Bronchial epithelial cell (primary cell): ENCODE measurements around the gene CARMIL1. TPM values are rescaled to one million over a fixed set of nuclear protein-coding genes. Genes with fewer than 3 reads are reported as not detected.
A peak's percentile ranks its signal among the peaks of the same experiment; 100 is the strongest.

Experiments used
- DNase-seq: peaks from one replicate; pipeline ENCODE4 v3.0.0-alpha.2; 2010; ENCODE audit warnings: low read depth
- FAIRE-seq: peaks from 2 replicates; lab custom pipeline; 2011; peaks lifted over from hg19 to GRCh38; lab: Jason Lieb, UNC
- H3K27me3 ChIP-seq: 2 replicates; pipeline ENCODE4 v1.5.1; 2011; ENCODE audit warnings: low read length; ENCODE audit not compliant: control insufficient read depth, insufficient read depth
- H3K36me3 ChIP-seq: 2 replicates; pipeline ENCODE4 v1.5.1; 2011; ENCODE audit warnings: low read length; ENCODE audit not compliant: control insufficient read depth, insufficient read depth
- H3K4me3 ChIP-seq: 2 replicates; pipeline ENCODE4 v1.5.1; 2011; ENCODE audit warnings: mild to moderate bottlenecking, low read depth, low read length, control low read depth
- total RNA-seq: library from RNA; depleted of rRNA; stranded (reverse); fragments of >200 nt; gene quantifications from 2 replicates; pipeline ENCODE4 v1.2.1, GENCODE V29; 2014
- TF ChIP-seq, protein P1 (sequence below): IDR thresholded peaks from 2 replicates; pipeline ENCODE4 v1.5.1; 2011; ENCODE audit warnings: mild to moderate bottlenecking, moderate library complexity, low read length, control low read depth, inconsistent platforms; ENCODE audit not compliant: insufficient read depth, severe bottlenecking

CARMIL1 gene
- total RNA-seq, 1 donor from 2014 or later, result 12.1 TPM

DNA sequence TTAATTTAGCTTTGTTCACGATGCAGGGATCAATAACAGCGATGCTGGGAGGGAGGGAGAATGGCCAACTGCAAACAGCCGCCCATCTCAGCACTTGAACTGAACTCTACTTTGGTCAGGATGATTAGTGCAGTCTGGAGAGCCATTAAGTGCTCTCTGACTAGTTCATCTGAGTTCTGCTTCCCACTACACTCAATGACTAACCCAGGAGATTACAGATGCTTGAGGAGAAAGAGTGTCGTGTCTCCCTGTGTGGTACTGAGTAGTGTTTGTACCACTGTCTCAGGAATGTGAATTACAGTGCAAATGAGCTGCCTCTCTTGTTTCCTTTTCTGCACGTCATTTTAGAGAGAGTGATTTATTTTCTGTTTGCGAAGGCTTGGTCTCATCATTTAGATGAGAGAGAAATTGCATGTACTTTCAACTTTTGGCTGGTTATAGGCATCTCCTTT lies 23.5 kb downstream of the CARMIL1 start:
- peak; percentile 45 for DNase-seq
- TF ChIP-seq, protein P1, sequence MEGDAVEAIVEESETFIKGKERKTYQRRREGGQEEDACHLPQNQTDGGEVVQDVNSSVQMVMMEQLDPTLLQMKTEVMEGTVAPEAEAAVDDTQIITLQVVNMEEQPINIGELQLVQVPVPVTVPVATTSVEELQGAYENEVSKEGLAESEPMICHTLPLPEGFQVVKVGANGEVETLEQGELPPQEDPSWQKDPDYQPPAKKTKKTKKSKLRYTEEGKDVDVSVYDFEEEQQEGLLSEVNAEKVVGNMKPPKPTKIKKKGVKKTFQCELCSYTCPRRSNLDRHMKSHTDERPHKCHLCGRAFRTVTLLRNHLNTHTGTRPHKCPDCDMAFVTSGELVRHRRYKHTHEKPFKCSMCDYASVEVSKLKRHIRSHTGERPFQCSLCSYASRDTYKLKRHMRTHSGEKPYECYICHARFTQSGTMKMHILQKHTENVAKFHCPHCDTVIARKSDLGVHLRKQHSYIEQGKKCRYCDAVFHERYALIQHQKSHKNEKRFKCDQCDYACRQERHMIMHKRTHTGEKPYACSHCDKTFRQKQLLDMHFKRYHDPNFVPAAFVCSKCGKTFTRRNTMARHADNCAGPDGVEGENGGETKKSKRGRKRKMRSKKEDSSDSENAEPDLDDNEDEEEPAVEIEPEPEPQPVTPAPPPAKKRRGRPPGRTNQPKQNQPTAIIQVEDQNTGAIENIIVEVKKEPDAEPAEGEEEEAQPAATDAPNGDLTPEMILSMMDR, result no peak

DNA sequence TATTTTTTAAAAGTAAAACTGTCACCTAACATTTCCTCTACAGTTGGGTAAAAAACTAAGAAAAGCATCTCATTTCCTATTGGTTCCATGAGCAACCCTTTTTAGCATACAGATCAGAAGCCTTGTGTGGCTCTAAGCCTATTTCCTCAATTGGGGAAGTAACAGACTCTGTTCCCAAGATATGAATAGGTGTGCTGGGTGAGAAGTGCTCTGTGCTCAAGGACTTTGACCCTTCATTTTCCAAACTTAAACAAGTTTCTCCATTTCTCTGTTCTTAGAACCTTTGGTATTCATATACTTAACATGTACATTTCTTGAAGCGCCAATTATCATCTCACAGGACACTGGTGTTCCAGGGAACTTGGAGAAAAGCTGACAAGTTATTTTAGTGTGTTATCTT lies 24.1 kb downstream of the CARMIL1 start:
- FAIRE-seq (no peak), DNase-seq (no peak)
- Histone ChIP-seq H3K36me3 (no peaks in the 10 kb centered on the region), H3K27me3 (no peaks in the 10 kb centered on the region), H3K4me3 (no peak overlapping the region)
- TF ChIP-seq, protein P1, result no peak

More for the DNA sequence above, 23.5 kb downstream of the CARMIL1 start:
- H3K27me3 ChIP-seq, result no peaks in the 10 kb centered on the region
- H3K4me3 ChIP-seq, result no peak overlapping the region
- H3K36me3 ChIP-seq, result no peaks in the 10 kb centered on the region
- no peak for FAIRE-seq

DNA sequence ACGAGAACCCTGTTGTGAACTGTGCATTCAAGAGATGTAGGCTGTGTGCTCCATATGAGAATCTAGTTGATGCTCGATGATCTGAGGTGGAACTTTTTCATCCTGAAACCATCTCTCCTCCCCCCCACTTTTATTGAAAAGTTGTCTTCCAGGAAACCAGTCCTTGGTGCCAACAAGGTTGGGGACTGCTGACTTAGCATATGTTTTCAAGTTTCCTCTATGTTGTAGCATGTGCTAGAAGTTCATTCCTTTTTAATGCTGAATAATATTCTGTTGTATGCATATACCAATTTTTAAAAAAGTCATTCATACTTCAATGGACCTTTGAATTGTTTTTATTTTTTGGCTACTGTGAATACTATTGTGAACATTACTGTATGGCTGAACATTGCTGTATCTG lies 27.2 kb downstream of the CARMIL1 start:
- Histone ChIP-seq H3K27me3 (no peaks in the 10 kb centered on the region), H3K4me3 (no peak overlapping the region), H3K36me3 (no peaks in the 10 kb centered on the region)
- DNase-seq (no peak), FAIRE-seq (no peak)
- TF ChIP-seq, protein P1, result no peak

DNA sequence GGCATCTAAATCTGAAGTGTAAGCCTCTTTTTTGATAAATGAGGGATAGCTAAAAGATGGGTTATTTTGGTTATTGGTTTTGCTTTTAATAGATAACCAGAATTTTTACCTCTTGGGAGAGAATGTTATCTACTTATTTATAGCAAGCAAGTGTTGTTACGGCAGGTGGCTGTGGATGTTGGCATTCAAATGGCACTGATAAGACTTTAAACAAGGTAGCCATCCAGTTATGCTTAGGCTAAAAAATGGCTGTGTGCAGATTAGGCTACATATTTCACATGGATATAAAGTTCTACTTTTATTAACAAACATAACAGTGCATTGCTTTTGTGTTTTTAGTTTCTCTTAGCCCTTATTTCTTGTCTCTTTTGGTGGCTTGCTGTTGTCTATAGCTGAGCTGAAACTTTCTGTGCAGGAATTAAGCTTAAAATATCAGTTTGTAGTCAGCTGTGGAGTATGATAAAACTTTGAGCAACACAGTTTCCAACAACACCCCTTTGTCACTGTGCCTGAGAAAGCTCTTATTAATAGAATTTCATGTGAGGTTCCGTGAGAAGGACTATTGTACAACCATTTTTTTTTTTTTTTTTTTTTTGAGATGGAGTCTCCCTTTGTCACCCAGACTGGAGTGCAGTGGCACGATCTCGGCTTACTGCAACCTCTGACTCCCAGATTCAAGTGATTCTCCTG lies 28.8 kb downstream of the CARMIL1 start:
- DNase-seq, result no peak
- TF ChIP-seq, protein P1, result no peak
- FAIRE-seq, result no peak

DNA sequence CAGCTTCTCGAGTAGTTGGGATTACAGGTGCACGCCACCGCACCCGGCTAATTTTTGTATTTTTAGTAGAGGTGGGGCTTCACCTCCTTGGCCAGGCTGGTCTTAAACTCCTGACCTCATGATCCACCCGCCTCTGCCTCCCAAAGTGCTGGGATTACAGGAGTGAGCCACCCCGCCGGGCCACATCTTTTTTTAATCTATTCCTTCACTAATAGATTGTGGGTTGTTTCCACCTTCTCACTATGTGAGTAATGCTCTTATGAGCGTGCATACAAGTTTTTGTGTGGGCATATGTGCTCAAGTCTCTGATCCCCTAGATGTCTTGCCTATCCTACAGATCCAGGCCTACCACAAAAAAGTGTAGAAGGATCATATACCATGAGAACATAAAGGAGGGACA lies 30.7 kb downstream of the CARMIL1 start:
- Histone ChIP-seq H3K36me3 (no peaks in the 10 kb centered on the region), H3K4me3 (no peak overlapping the region), H3K27me3 (no peaks in the 10 kb centered on the region)
- TF ChIP-seq, protein P1, result no peak
- DNase-seq (no peak), FAIRE-seq (no peak)

More for the DNA sequence above, 28.8 kb downstream of the CARMIL1 start:
- no peak overlapping the region for H3K4me3 ChIP-seq
- no peaks in the 10 kb centered on the region for H3K36me3 ChIP-seq
- H3K27me3 ChIP-seq, result no peaks in the 10 kb centered on the region
